OCI-M2 (cell line): Measurements from ENCODE around the gene RBBP8.
A peak's percentile ranks its signal among the peaks of the same experiment; 100 is the strongest.
"Not testable (repeated sequence)": the region's sequence is repeated elsewhere in the genome, so short reads cannot be mapped to it uniquely, and the experiment has no call there.

Experiments
- DNase-seq: peaks from one replicate; lab custom pipeline; 2025; ENCODE audit not compliant: unreplicated experiment; lab: John Stamatoyannopoulos, UW

The RBBP8 gene

GRCh38 chr18:22933206-22933965 is at the start of gene RBBP8:
Gene RBBP8, plus strand, starts transcription at chr18:22933328. Its CDS starts 3,524 bp downstream, at chr18:22936852.
- DNase-seq: no peak

DNA sequence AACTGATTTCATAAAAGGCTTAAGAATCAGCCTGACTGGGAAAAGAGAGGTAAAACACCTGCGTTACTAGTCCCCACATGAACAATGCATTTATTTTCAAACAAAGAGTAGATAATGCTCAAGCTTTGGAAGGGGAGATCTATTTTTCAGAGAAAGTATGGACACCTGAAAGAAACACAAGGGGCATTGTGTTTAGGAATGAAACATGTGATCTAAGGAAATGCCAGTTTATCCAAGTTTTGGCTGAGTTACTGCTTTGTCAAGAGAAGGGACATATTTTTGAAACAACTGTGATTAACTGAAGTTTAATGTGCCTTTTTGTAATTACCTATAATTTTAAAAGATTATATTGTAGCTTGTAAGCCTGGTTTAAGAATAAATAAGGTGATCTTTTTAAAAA is 49.3 kb upstream of the RBBP8 start:
- no peak for DNase-seq

- not testable (repeated sequence) for DNase-seq
Observed at GRCh38 chr18:22885694-22886093, 47.4 kb upstream of the RBBP8 start.

GRCh38 chr18:22899421-22899820 is 33.7 kb upstream of the RBBP8 start:
- DNase-seq: no peak

DNA sequence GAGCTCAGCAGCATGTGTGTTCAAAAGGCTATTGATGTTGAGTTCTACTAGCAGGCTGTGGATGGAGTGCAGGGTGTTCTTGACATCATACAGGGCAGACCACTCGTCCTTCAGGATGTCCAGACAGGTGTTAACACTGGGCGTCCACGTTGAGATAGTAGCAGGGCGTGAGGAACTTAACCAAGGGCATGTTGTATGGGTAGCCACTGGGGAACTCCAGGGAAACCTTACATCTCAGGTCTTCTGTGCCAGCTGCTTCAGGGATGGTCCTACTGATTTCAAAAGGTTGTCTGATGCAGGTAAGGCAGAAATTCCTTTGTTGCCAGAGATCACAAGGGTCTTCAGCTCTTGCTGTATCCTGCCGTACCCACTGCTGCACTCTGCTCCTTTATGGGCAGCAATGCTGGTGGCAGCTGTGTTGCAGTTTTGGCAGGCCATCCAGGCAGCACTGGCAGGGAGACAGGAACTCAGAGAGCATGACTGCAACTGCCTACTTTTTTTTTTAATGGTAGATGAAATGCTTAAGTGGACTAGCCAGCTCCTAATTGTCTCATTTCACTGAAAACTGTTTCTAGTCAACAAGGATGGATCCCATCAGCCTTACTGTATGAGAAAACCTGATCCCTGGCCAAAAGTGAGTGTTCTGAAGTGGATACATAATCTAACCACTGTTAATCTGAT is 32.4 kb upstream of the RBBP8 start:
- DNase-seq: no peak

DNA sequence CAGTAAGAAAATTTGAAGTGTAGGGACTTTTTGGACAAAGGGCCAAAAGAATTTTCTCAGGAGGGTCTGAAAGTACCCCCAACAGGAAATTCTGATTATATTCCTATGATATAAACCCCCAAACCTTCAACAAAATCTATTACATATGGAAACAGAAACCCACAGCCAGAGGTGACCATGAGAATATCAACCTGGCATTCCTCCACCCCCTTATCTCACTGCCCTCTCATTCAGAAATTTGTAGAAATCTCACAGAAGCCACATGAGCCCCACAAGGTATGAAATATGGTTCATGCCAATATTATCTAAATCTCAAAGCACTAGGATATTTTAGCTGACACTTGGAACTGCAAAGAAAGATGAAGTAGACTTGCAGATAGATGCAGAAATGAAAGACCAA is 31.0 kb upstream of the RBBP8 start:
- no peak for DNase-seq

DNA sequence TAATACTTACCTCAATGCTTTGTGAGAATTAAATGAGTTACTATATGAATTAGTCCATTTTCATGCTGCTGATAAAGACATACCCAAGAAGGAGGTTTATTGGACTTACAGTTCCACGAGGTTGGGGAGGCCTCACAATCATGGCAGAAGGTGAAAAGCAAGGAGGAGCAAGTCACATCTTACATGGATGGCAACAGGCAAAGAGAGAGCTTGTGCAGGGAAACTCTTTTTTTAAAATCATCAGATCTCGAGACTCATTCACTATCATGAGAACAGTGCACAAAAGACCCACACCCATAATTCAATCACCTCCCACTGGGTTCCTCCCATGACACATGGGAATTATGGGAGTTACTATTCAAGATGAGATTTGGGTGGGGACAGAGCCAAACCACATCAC is 29.9 kb upstream of the RBBP8 start:
- not testable (repeated sequence) for DNase-seq

GRCh38 chr18:22912149-22912548 is 21.0 kb upstream of the RBBP8 start:
- DNase-seq: no peak

- DNase-seq: no peak
Observed at GRCh38 chr18:22912835-22913234, 20.3 kb upstream of the RBBP8 start.

GRCh38 chr18:22913861-22914260 is 19.3 kb upstream of the RBBP8 start:
- no peak for DNase-seq

DNA sequence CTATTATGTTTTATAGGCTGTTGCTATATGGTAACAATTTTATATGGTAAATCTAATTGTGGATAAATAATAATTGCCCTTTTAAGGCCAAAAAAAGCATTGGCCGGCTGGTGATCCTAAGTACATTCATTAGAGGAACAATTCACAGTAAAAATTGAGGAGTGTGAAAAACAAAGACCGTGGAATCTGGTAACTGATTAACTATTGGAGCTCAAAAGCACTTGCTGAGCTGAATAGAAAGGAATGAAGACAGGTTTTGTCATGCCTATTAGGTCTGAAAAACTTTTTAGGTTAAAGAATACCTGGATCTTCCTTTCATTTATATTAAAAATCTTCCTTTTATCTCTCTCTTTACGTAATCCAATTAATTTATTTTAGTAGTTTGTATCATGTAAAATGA is 18.5 kb upstream of the RBBP8 start:
- no peak for DNase-seq

DNA sequence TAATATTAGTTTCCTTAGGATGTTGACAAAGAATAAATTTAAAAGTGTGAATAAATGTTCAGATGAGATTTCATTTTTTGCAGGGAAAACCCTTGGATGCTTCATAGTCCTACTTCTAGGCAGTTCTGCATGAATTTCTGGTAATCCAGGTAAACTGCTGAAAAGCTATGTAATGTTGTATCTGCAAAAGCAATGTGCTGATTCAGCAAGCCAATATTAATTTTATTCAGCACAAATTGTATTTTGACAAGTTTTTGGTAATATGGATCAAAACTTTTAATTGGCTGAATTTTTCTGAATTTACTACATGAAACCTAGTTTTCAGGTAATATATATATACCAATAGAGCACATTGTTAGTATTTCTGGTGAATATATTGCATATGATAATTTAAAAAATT is 17.8 kb upstream of the RBBP8 start:
- no peak for DNase-seq

DNA sequence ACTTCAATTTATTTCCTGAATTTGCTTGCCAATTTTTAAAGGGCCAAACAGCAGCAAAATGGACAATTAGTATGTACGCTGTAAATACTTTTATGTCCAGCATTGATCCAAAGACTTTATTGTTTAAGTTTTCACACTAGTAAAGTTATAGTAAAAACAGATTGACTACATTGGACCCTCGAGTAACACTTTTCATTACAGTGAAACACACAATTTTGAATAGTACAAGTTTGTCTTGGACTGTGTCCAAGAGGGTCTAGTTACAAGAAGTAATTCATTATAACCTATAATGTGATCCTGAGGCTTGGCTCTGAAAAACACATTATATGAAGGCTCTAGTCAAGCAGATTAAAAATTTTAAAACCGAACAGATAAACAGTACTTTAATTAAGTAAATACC is 11.4 kb upstream of the RBBP8 start:
- no peak for DNase-seq

DNA sequence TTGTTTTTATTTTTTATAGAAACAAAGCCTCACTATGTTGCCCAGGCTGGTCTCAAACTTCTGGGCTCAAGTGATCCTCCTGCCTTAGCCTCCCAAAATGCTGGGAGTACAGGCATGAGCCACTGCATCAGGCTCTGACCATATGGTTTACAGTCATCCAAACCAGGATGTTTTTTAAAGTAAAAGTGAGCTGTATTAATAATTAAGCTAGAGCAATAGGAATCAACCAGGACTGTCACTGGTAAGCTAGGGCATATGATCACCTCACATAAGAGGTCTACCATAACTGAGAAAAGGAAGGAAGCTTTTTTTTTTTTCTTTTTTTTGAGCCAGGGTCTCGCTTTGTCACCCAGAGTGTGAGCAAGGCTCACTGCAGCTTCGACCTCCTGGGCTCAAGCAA is 8.5 kb upstream of the RBBP8 start:
- no peak for DNase-seq

DNA sequence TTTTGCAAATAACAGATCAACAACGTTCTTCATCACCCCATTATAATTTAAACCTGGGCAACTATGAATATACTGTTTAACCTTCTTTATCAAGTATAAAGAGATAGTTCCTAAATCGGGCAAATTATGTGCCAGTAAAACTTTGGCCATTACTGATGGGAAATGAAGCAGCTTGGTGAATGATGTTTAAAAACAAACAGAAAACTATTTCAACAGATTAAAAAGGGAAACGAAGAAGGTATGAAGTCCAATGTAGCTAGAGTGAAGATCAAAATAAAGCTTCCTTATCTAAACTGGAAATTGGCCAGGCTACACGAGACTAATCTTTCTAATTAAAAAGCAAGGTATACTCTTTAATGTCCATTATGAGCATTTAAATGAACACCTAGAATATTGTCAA is 6.7 kb upstream of the RBBP8 start:
- DNase-seq: no peak

DNA sequence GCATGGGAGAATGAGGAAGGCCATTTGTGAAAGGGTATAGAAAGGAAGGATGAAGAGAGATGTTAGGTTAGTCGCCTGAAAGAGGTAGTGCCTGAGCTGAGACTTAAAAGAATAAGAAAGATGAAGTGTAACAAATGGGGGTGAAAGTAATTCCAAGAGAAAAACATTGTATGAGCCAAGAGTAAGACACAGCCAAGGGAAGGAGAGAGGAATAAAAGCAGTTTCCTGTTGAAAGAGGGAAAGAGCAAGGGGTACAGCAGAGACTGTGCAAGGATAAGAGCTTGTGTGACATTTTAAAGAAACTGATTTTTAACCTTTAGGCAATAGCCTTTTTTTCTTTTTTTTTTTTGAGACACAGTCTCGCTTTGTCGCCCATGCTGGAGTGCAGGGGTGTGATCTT is 4.8 kb upstream of the RBBP8 start:
- no peak for DNase-seq

DNA sequence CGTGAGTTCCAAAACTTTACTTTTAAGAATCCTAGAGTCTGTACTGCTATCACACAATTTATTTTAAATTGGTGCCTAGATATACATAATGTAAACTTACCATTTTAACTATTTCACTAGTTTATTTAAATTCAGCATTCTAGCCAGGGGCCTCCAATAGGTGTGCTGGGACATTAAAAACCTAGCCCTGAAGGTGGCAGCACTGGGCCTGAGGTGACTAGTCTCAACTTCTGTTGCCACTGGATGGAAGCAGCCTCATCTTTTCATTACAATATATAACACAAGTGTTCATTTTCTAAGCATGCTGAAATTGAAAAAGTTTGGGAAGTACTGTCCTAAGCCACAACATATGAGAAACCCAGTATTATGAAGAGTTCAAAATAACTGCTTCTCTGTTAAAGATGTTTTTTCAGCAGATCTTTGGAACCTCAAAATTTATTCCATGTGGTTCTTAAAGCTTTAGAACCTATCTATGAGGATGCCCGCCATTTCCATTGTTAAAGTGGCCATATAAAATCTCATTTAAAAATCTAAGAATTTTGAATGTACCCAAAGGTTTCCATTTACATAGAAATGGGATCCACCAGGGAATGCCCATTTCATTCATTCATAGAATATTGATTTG is 2.9 kb upstream of the RBBP8 start:
- DNase-seq: no peak

GRCh38 chr18:22932885-22933205 is 283 bp upstream of the RBBP8 start:
- DNase-seq: peak; percentile 23

DNA sequence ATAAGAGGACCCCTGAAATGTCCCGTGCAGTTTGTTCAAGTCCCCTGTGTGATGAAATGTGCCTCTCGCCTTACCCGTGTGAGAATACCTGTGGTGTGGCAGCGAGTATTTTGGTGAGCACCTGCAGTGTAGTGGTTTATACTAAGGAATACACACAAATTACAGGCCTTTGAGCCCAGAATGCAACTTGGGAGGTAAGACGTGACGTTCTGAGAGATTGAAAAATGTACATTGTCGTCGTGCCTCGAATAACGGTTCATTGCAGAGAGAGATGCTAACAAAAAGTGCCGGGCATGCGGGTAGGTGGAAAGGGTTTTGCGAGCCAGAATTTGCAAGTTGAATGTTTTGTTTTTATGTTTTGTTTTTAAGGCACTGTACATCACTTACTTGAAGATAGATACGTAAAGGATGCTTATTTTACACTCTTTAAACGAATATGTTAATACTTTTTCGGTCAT is 867 bp downstream of the RBBP8 start:
- DNase-seq: no peak

DNA sequence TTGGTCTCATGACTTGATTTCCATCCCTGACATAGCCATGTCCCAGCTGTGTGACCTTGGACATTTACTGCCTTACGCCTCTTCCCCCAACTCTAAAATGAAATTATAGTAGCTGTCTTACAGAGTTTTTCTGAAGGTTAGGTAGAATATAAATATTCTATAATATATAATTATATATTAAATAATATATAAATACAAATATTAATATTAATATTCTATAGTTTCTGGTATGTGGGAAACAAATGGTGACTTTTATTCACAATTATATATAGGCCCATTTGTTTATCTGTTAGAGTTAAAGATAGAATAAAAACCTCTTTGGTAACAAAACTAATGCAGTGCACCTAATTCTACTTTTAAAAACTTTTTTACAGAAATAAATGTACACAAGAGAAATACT is 1.7 kb downstream of the RBBP8 start:
- DNase-seq: no peak

DNA sequence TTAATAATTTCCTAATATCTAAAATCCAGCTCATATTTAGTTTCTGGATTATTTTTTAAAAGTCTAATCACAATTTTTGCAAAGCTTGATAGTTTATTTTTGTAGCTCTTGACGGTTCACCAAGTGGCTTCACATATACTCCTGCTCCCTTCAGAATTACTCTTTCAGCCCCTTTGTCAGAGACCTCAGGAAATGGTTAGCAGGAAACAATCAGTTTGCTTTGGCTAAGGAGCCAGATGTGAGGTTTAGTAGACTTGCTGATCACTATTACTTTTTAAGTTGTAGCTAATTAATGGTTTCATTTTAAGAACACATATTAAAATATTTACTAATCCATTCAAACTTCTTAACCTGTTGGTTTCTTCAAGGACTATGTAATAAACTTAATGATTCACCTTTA is 2.3 kb downstream of the RBBP8 start:
- DNase-seq: no peak

GRCh38 chr18:22936515-22936914 is 3.4 kb downstream of the RBBP8 start:
- DNase-seq: no peak
